Upper lobe of right lung (tissue), 1 donor: ENCODE data around the gene CMIP. TPM values are rescaled to one million over a fixed set of nuclear protein-coding genes. Genes with fewer than 3 reads are reported as not detected.

ENCODE experiments used
- ATAC-seq: fragments of 200-7000 bp; cut with Tn5 transposase; one replicate; pipeline ENCODE4 v1.9.1; 2020; ENCODE audit warnings: mild to moderate bottlenecking, moderate library complexity
- DNase-seq: peaks from one replicate; pipeline ENCODE4 v3.0.0-alpha.2; 2020
- H3K27ac ChIP-seq: fragments of 200-600 bp; one replicate; pipeline ENCODE4 v1.8.0; 2022
- H3K27me3 ChIP-seq: fragments of 200-600 bp; one replicate; pipeline ENCODE4 v1.8.0; 2022; ENCODE audit warnings: mild to moderate bottlenecking
- H3K36me3 ChIP-seq: fragments of 200-600 bp; one replicate; pipeline ENCODE4 v1.8.0; 2022
- H3K4me1 ChIP-seq: fragments of 200-600 bp; one replicate; pipeline ENCODE4 v1.8.0; 2022
- H3K4me3 ChIP-seq: fragments of 200-600 bp; one replicate; pipeline ENCODE4 v1.8.0; 2022; ENCODE audit warnings: mild to moderate bottlenecking
- H3K9me3 ChIP-seq: fragments of 200-600 bp; one replicate; pipeline ENCODE4 v1.8.0; 2022
- CTCF ChIP-seq: fragments of 200-600 bp; IDR thresholded peaks from one replicate; pipeline ENCODE4 v1.8.0; 2022; ENCODE audit warnings: antibody characterized with exemption
- intact Hi-C: fragments of 100-400 bp; cut with DNase I; formaldehyde crosslinking; loops from one replicate; pipeline ENCODE4 v1.11.0; 2022
- total RNA-seq: library from RNA; stranded (reverse); fragmentation: NEBNext Ultra II Directional; extraction: Animal tissue kit (Norgen Biotek cat#: 25700); gene quantifications from one replicate; pipeline ENCODE4 v1.2.1, GENCODE V29; 2021
- donor health status: DM: no; HTN: yes; CAD: no; lungs with severe emphysema.

The CMIP gene
- total RNA-seq, 1 donor from 2014 or later, result 73.8 TPM

DNA sequence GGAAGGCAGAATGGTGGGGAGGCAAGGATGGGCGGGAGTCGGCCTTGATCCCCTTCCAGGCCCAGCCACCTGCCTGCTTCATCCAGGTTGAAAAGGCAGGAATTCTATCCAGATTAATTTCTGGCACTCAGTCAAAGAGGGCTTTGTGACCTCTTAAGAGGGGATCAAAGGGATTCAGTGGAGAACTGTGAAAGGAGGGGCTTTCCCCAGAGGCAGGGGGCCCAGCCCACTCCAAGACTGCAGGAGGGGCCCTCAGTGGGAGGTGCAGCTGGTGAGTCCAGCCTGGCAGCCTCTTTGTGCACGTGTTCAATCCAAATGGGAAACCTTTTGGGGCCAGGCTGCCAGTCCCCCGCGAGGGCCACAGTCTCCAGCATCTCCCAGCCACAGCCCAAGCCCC is 186.0 kb downstream of the CMIP start:
- no peaks in the 10 kb centered on the region for H3K9me3 ChIP-seq
- H3K27me3 ChIP-seq, result no peaks in the 10 kb centered on the region
- no peak overlapping the region for H3K27ac ChIP-seq
- ATAC-seq (no peak), DNase-seq (no peak)
- intact Hi-C loops, result no loop called here
- no peak overlapping the region for H3K4me3 ChIP-seq
- peaks cover 30% of the 10 kb centered on the region for H3K4me1 ChIP-seq
- no peaks in the 10 kb centered on the region for H3K36me3 ChIP-seq
- TF ChIP-seq CTCF, result no peak

DNA sequence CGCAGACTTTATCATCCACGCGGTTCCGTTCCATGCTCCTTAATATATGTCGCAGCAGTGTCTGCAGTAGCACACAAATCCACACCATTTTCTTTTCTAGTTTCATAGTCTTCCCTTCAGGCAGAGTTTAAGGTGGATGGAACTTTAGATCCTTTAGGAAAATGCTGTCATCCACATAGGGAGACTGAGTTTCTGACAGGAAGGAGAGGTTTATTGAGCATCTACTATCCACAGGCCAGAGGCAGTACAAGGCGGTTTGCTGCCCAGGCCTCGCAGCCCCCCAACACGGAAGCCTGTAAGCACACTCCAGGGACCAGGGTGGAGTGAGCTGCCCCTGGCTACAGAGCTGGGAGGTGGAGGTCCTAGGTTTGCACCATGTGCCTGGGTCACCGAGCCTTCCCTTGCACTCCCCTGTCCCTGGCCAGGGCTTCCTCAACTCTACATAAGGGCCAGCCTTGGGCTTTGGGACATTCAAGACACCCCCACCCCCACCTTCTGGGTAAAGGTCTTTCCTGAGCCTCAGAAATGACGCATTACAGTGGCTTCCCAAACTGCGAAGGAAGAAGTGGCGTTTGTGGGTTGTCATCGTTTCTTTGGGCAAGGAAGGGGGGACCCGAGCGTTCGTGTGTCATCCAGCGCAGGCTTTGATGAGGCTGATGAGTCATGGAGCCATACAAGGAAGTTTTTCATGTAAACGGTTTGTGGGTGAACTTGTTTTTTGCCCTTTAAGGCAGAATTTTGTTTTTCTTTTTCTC is 188.0 kb downstream of the CMIP start:
- DNase-seq (no peak), ATAC-seq (peak; percentile 55)
- intact Hi-C loops, result no loop called here
- TF ChIP-seq CTCF, result no peak
- no peaks in the 10 kb centered on the region for H3K36me3 ChIP-seq
- H3K9me3 ChIP-seq, result no peaks in the 10 kb centered on the region
- peak overlapping the region; percentile 63 for H3K27ac ChIP-seq
- no peaks in the 10 kb centered on the region for H3K27me3 ChIP-seq
- H3K4me3 ChIP-seq, result no peak overlapping the region
- peaks cover 27% of the 10 kb centered on the region for H3K4me1 ChIP-seq

DNA sequence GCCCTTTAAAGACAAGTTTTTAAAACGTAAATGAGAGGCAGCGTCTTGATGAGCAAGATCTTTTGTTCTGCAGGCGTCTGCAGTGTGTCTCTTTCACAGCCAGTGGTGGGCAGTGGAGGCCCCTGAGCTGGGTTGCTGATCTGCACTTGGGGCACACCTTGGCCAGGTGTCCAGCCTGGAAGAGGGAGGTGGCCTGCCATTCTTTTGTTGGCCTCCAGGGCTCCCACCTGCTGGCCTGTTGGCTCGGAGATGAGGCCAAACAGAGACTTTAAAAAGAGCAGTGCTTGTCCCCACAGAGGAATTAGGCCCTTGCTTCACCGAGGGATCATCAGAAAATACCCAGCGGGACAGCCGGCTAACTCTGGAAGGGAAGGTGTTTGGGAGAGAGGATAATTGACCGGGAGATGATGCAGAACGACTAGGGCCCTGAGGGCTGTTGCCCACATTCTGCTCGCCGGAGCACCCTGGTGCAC is 188.6 kb downstream of the CMIP start:
- intact Hi-C loops, result no loop called here
- ATAC-seq (no peak), DNase-seq (no peak)
- no peaks in the 10 kb centered on the region for H3K27me3 ChIP-seq
- no peaks in the 10 kb centered on the region for H3K9me3 ChIP-seq
- TF ChIP-seq CTCF, result peak; percentile 11
- no peak overlapping the region for H3K4me3 ChIP-seq
- H3K4me1 ChIP-seq, result peaks cover 27% of the 10 kb centered on the region
- H3K36me3 ChIP-seq, result no peaks in the 10 kb centered on the region
- H3K27ac ChIP-seq, result no peak overlapping the region

- Histone ChIP-seq H3K4me1 (peaks cover 27% of the 10 kb centered on the region), H3K27me3 (no peaks in the 10 kb centered on the region), H3K36me3 (no peaks in the 10 kb centered on the region), H3K4me3 (no peak overlapping the region), H3K27ac (no peak overlapping the region), H3K9me3 (no peaks in the 10 kb centered on the region)
- no peak for TF ChIP-seq CTCF
- DNase-seq (no peak), ATAC-seq (no peak)
- intact Hi-C loops, result no loop called here
These were observed 189.2 kb downstream of the CMIP start for GRCh38 chr16:81633680-81634379.

DNA sequence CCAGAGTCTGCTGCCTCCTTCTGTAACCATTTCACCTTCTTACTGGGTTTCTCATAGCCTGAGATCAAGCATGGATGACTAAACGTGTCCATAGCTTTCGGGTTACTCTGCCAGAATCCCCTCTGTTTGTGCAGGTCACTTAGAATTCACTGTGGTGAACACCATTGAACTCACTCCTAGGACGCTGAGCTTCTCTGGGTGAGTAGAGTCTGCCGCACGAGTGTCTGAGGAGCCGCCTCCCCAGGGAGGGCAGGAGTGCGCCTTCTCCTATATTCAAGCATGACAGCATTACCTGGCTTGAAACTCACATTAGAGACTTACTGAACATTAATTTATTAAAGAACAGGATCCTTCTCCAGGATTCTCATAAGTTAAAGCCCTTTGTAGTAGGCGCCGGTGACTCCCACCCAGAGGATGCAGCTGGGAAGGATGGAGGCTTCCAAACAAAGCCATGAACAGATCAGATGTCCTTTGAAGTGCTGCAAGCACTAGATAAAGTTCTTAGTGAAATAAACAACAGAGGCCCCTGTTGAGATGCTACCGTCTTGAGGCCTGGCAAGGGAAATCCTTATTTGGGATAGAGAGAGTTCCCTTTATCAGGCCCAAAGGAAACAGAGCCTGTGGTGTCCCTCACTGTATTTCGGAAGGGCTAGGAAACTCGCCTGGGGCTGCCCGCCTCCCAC is 189.9 kb downstream of the CMIP start:
- Histone ChIP-seq H3K4me1 (peaks cover 27% of the 10 kb centered on the region), H3K9me3 (no peaks in the 10 kb centered on the region), H3K27ac (no peak overlapping the region), H3K36me3 (no peaks in the 10 kb centered on the region), H3K4me3 (no peak overlapping the region), H3K27me3 (no peaks in the 10 kb centered on the region)
- no peak for DNase-seq
- TF ChIP-seq CTCF, result no peak
- intact Hi-C loops, result no loop called here
- ATAC-seq, result peak; percentile 41
